Heart right ventricle (tissue), 16 donors: ENCODE measurements around the gene ADA. TPM values are rescaled to one million over a fixed set of nuclear protein-coding genes. Genes with fewer than 3 reads are reported as not detected.

ENCODE experiments used
- ATAC-seq, 8 donors: fragments of 200-7000 bp; cut with Tn5 transposase; one replicate each; pipeline ENCODE4 v1.9.1; 2020; ENCODE audit warnings: mild to moderate bottlenecking in 8 of 8, moderate library complexity in 8 of 8, moderate number of reproducible peaks in 1 of 8
- DNase-seq, 2 donors: peaks; one replicate each; pipeline ENCODE4 v3.0.0-alpha.2; 2020
- H3K27ac ChIP-seq, 10 donors: fragments of 200-600 bp; sonication (generic) in 2 of 10; one replicate each; pipeline versions ENCODE4 v1.5.0 to v1.8.0; 2020 to 2022; ENCODE audit warnings: mild to moderate bottlenecking in 3 of 10
- H3K27me3 ChIP-seq, 7 donors: fragments of 200-600 bp; one replicate each; pipeline ENCODE4 v1.8.0; 2021 to 2022; ENCODE audit warnings: mild to moderate bottlenecking in 2 of 7
- H3K36me3 ChIP-seq, 9 donors: fragments of 200-600 bp; sonication (generic) in 1 of 9; one replicate each; pipeline versions ENCODE4 v1.5.0 to v1.8.0; 2020 to 2022; ENCODE audit warnings: mild to moderate bottlenecking in 2 of 9
- H3K4me1 ChIP-seq, 9 donors: fragments of 200-600 bp; sonication (generic) in 1 of 9; one replicate each; pipeline versions ENCODE4 v1.5.0 to v1.8.0; 2020 to 2022; ENCODE audit warnings: mild to moderate bottlenecking in 4 of 9
- H3K4me3 ChIP-seq, 10 donors: fragments of 200-600 bp; sonication (generic) in 2 of 10; one replicate each; pipeline versions ENCODE4 v1.5.0 to v1.8.0; 2020 to 2022; ENCODE audit warnings: mild to moderate bottlenecking in 7 of 10, moderate library complexity in 2 of 10
- H3K9me3 ChIP-seq, 11 donors: fragments of 200-600 bp in 10 of 11; sonication (generic) in 2 of 11; one replicate each; pipeline versions ENCODE4 v1.5.0 to v1.8.0; 2013 to 2022; ENCODE audit warnings: mild to moderate bottlenecking in 2 of 11, control low read depth in 1 of 11, moderate library complexity in 1 of 11
- WGBS, 2 donors: extraction: QIAGEN DNeasy Blood & Tissue Kit; methylation state at CpG; one replicate each; pipeline ENCODE4 v1.1.7; 2013; ENCODE audit warnings: inconsistent platforms in 1 of 2; 5-methylcytosine and 5-hydroxymethylcytosine counted together
- intact Hi-C, 10 donors: fragments of 100-400 bp; cut with DNase I; formaldehyde crosslinking; loops; one replicate each; pipeline versions ENCODE4 v1.11.1 to v1.14.2; 2022
- polyA plus RNA-seq, 2 donors: library from polyadenylated mRNA; stranded (reverse); fragments of 200-250 nt; gene quantifications; one replicate each; pipeline ENCODE4 v1.2.3, GENCODE V29; 2013
- total RNA-seq, 10 donors: library from RNA; stranded (reverse); fragmentation: NEBNext Ultra II Directional in 3 of 10; extraction: Animal tissue kit (Norgen Biotek cat#: 25700) in 3 of 10; gene quantifications; one replicate each; pipeline versions ENCODE4 v1.2.1 to v1.2.4, GENCODE V29; 2021 to 2023
- TF ChIP-seq, protein P1 (sequence below), 9 donors: fragments of 200-600 bp; sonication (generic) in 2 of 9; IDR thresholded peaks; one replicate each; pipeline versions ENCODE4 v1.5.0 to v1.8.0; 2021 to 2022; ENCODE audit warnings: antibody characterized with exemption in 9 of 9, mild to moderate bottlenecking in 5 of 9, moderate library complexity in 1 of 9
- donor health status: Arrhythmogenic right ventricular cardiomyopathy.
- donor health status: ischemic (EF 13 %, LVEDD 7.1; RV severe dilation, severe dysfunction).
- donor health status: healthy with polysubstance abuse.
- donor health status: DM: no; HTN: yes; CAD: no.
- donor health status: DM: no; HTN: no; CAD: no.
- donor health status: ischemic (EF 25% LVEDD 6.9; RV normal size, moderate dysfunction).
- donor health status: ischemic (EF 25% LVEDD 5.7; RV mildly dilated, moderate dysfunction).
- donor health status: healthy.
- donor health status: DM: yes; HTN: yes; CAD: no.
- donor health status: Ischemic cardiomyopathy.
- donor health status: ischemic (EF 35%, LVEDD 5.7; RV mildly dilated, moderate dysfunction).
- donor health status: nonischemic (EF 11% LVEDD 7.7; RV severe dilation, severe dysfunction).
- donor health status: DM: yes; HTN: yes; CAD: no.
- donor health status: PGD.
- donor health status: ischemic (EF 29% LVEDD 5.4; RV normal size, mild dysfunction).
- donor health status: nonischemic (EF 23%, LVEDD 6.1; RV moderate dilation, normal function).

The ADA gene
- total and polyA plus RNA-seq, 12 donors, result 1.6 to 18.3 (median 5.1) TPM

DNA sequence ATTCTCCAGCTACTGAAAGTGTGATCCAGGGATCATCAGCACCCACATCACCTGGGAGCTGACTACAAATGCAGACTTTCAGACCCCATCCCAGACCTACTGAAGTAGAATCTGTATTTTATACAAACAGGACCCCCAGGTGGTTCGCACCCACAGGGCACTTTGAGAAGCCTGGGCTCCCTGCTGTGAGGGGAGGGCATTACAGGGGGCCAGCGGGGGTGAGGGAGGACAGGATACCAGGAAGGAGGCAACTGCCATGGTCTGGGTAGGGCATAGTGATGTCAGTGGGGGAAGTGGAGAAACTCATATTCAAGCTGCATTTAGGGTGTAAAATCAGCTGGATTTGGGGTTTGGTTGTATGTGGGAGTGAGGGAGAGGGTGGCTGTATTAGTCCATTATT is 2.0 kb upstream of the ADA start:
- intact Hi-C loops, result no loop called here
- Histone ChIP-seq H3K27me3 (no peaks in the 10 kb centered on the region), H3K9me3 (peaks cover 0 to 5% (median 0%) of the 10 kb centered on the region in 11 donors), H3K27ac (peak overlapping the region in 1 of 10 donors; percentile 93), H3K4me1 (peaks cover 6 to 38% (median 29%) of the 10 kb centered on the region in 9 donors), H3K4me3 (no peak overlapping the region), H3K36me3 (no peaks in the 10 kb centered on the region)
- no peak for DNase-seq
- no peak for ATAC-seq
- 85% methylated on average over 2 of the region's 2 CpGs for WGBS, 2 donors
- TF ChIP-seq, protein P1, sequence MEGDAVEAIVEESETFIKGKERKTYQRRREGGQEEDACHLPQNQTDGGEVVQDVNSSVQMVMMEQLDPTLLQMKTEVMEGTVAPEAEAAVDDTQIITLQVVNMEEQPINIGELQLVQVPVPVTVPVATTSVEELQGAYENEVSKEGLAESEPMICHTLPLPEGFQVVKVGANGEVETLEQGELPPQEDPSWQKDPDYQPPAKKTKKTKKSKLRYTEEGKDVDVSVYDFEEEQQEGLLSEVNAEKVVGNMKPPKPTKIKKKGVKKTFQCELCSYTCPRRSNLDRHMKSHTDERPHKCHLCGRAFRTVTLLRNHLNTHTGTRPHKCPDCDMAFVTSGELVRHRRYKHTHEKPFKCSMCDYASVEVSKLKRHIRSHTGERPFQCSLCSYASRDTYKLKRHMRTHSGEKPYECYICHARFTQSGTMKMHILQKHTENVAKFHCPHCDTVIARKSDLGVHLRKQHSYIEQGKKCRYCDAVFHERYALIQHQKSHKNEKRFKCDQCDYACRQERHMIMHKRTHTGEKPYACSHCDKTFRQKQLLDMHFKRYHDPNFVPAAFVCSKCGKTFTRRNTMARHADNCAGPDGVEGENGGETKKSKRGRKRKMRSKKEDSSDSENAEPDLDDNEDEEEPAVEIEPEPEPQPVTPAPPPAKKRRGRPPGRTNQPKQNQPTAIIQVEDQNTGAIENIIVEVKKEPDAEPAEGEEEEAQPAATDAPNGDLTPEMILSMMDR (IDR thresholded peaks at IDR 0.05), result no peak

DNA sequence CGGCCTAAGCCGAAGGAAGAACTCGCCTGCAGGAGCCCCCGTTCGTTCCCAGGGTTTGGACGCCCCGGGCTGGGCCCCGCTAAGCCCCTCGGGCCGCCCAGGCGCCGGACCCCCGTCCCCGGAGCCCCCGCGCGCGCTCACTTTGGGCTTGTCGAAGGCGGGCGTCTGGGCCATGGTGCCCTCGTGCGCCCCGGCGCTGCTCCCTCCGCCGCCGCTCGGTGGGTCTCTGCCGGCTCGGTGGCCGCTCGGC is 140 bp downstream of the ADA start:
- TF ChIP-seq, protein P1 (IDR thresholded peaks at IDR 0.05), result no peak
- Histone ChIP-seq H3K36me3 (peaks cover 0 to 12% (median 0%) of the 10 kb centered on the region in 9 donors), H3K4me1 (peaks cover 14 to 58% (median 42%) of the 10 kb centered on the region in 9 donors), H3K9me3 (no peaks in the 10 kb centered on the region), H3K27me3 (no peaks in the 10 kb centered on the region), H3K27ac (peak overlapping the region; percentile 77 to 94 (median 86)), H3K4me3 (peak overlapping the region; percentile 59 to 91 (median 83))
- no peak for DNase-seq
- peak in 3 of 8 donors; percentile 1 to 40 (median 1) for ATAC-seq
- WGBS, 2 donors, result 1% methylated on average over 32 to 33 of the region's 33 CpGs
- intact Hi-C loops, result loop anchor here in 1 of 10 donors (2.0 kb wide), 1 partner anchor 39 kb away; no protein-coding TSS in a partner anchor

DNA sequence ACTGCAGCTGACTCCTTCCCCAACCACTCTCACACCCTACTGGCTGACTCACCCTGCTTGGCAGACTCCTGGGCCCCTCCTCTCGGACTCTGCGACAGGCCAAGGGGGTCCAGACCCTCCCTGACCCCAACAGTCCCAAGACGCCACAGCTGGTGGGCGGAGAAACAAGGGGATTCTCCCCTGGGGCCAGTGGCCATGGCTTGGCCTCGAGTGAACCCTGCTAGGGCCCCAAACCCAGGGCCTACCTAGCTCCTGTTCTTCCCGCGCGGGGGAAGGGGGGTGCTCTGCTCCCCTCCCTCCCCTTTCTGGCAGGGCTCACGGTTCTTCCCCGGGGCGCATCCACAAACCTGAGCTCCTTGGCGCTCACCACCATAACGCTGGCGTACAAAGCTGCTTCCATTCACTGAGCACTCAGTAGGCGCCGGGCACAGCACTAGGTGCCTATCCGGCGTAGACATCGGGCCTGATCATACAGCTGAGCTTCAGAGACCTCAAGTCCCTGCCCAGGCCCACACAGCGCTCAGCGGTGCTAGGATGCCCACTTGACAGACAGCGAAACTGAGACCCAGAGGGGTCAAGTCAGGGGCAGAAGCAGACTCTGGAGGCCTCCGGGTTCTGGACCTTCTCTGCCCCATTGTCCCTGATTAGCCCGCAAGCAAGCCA is 597 bp downstream of the ADA start:
- DNase-seq (peak; percentile 37 to 55), ATAC-seq (peak; percentile 9 to 43 (median 28))
- 33 to 53% methylated on average over 24 of the region's 24 CpGs for WGBS, 2 donors
- H3K27ac ChIP-seq, result peak overlapping the region; percentile 77 to 94 (median 86)
- intact Hi-C loops, result loop anchor here in 1 of 10 donors (2.0 kb wide), 1 partner anchor 38 kb away; no protein-coding TSS in a partner anchor
- peak overlapping the region; percentile 59 to 91 (median 83) for H3K4me3 ChIP-seq
- H3K27me3 ChIP-seq, result no peaks in the 10 kb centered on the region
- TF ChIP-seq, protein P1 (IDR thresholded peaks at IDR 0.05), result no peak
- peaks cover 18 to 62% (median 47%) of the 10 kb centered on the region in 9 donors for H3K4me1 ChIP-seq
- H3K36me3 ChIP-seq, result peaks cover 0 to 12% (median 0%) of the 10 kb centered on the region in 9 donors
- H3K9me3 ChIP-seq, result no peaks in the 10 kb centered on the region

DNA sequence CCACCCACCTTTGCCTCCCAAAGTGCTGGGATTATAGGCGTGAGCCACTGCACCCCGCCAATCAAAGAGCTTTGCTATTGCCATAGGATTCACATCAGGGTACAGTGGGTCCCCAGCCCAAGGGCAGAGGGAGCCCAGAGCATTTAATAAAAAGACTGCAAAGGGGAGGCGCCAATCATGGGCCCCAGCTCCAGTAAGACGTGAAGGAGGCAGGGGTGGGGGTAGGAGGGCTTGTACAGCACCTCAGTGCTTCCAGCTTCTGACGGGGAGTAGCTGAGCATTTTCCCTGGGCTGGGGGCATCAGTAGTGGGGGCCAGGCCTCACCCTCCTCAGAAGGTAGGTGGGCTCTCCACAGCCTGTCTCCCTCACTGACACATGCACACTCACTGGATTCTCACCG is 1.5 kb downstream of the ADA start:
- TF ChIP-seq, protein P1 (IDR thresholded peaks at IDR 0.05), result no peak
- no peak for DNase-seq
- H3K27ac ChIP-seq, result peak overlapping the region in 4 of 10 donors; percentile 25 to 90 (median 42)

More for the DNA sequence above, 1.5 kb downstream of the ADA start:
- intact Hi-C loops, result loop anchor here in 1 of 10 donors (2.0 kb wide), 1 partner anchor 37 kb away; no protein-coding TSS in a partner anchor
- H3K9me3 ChIP-seq, result no peaks in the 10 kb centered on the region
- peaks cover 0 to 12% (median 0%) of the 10 kb centered on the region in 9 donors for H3K36me3 ChIP-seq
- peak overlapping the region in 8 of 10 donors; percentile 11 to 91 (median 83) for H3K4me3 ChIP-seq
- 80 to 83% methylated on average over 6 of the region's 6 CpGs for WGBS, 2 donors
- peaks cover 18 to 72% (median 49%) of the 10 kb centered on the region in 9 donors for H3K4me1 ChIP-seq
- H3K27me3 ChIP-seq, result no peaks in the 10 kb centered on the region
- no peak for ATAC-seq
